CD4-positive, alpha-beta T cell treated with Interleukin-2 at 100 ng/mL for 4 hours (primary cell): Measurements from ENCODE around the gene RAB8A.
"Not testable (repeated sequence)": the region's sequence is repeated elsewhere in the genome, so short reads cannot be mapped to it uniquely, and the experiment has no call there.

Experiments used
- DNase-seq: peaks from one replicate; pipeline ENCODE4 v3.0.0-alpha.2; 2020; ENCODE audit warnings: low spot score

Gene RAB8A

DNA sequence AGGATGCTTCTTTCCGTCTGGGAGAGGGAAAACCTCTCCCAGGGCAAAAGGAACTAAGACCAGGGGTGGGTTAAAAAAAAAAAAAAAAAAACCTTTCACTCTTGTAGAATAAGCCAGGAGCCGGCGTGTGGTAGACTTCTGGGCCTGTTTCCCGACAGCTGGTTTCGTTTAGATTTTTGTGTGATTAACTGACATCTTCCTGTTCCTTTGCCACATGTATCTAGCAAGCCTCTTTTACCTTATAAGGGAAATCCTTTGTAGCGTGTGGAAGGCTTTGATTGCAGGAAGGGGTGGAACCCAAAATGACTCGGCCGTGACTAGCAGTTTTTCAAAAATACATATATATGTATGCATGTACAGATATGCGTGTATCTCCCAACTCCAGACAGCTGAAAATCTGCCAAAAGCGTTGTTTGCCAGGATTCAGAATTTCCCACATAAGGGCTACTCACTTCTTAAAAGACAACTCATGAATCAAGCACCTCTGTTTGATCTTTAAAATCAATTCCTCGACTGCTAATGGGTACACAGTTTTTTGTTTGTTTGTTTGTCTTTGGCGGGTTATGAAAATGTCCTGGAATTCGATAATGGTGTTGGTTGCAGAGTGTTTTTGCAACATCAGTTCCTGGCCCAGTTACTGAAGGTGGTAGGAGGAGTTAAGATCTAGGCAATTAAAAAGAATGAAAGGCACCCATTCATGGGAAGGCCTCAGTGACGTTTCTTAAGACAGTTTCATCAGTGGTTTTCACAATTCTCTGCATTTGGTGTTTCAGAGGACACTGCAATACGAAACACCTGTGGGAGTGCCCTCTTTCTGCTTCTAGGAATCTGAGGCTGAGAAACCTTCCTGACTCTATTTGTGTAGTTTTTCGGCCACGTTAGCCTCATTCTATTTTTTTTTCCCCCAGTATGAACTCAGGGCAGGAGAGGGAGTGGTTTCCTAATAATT lies 32.7 kb upstream of the RAB8A start:
- peak; percentile 90 for DNase-seq

DNA sequence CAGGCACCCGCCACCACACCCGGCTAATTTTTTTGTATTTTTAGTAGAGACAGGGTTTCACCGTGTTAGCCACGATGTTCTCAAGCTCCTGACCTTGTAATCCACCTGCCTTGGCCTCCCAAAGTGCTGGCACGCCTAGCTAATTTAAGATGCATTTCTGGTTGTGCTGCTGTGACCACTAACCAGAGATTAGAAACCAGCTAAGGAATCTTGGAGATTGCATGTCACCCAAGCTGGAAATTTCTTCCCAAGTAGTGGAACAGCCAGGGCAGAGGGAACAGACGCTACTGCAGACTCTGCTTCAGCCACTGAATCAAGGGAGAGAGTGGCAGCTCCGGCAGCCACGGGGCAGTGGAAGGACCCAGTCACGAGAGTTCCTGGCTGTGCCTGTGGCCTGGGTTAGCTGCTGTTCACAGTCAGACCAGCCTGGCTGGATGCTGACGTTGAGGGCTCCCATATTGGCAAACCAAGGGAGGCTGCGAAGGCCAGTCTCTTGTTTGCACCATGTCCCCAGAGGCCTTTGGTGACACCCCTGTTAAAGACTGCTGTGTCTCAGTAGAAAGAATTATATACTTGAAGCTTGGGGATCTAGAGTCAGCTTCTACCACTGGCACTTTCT lies 27.5 kb upstream of the RAB8A start:
- no peak for DNase-seq

DNA sequence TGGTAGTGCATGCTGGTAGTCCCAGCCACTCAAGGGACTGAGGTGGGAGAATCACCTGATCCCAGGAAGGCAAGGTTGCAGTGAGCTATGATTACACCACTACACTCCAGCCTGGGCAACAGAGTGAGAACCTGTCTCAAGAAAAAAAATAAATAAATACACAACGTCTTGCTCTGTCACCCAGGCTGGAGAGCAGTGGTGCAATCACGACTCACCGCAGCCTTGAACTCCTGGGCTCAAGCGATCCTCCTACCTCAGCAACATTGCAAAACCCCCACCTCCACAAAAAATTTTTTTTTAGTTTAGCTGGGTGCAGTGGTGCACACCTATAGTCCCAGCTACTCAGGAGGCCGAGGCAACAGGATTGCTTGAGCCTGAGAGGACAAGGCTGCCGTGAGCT lies 26.6 kb upstream of the RAB8A start:
- DNase-seq: no peak

DNA sequence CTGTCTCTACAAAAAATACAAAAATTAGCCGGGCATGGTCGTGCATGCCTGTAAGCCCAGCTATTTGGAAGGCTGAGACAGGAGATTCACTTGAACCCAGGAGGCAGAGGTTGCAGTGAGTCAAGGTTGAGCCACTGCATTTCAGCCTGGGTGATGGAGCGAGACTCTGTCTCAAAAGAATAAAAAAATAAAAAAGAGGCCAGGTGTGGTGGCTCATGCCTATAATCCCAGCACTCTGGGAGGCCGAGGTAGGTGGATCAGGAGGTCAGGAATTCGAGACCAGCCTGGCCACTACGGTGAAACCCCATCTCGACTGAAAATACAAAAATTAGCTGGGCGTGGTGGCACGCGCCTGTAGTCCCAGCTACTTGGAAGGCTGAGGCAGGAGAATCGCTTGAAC lies 24.3 kb upstream of the RAB8A start:
- DNase-seq: not testable (repeated sequence)

DNA sequence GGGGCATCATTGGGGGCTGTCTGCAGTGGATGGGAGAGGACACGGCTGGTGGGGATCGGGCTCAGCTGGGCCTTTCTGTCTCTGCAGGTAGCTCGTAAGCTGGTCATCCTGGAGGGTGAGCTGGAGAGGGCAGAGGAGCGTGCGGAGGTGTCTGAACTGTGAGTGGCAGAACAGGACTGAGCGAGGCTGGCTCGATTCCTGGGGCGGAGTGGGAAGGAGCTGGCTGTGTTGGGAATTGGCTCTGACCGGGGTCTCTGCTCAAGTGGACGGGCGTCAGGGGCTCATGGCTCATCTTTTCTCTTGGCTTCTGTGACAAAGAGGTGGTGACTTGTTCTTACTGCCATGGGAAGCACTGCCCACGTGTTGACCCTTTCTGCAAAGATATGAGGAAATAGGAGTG lies 23.7 kb upstream of the RAB8A start:
- no peak for DNase-seq

DNA sequence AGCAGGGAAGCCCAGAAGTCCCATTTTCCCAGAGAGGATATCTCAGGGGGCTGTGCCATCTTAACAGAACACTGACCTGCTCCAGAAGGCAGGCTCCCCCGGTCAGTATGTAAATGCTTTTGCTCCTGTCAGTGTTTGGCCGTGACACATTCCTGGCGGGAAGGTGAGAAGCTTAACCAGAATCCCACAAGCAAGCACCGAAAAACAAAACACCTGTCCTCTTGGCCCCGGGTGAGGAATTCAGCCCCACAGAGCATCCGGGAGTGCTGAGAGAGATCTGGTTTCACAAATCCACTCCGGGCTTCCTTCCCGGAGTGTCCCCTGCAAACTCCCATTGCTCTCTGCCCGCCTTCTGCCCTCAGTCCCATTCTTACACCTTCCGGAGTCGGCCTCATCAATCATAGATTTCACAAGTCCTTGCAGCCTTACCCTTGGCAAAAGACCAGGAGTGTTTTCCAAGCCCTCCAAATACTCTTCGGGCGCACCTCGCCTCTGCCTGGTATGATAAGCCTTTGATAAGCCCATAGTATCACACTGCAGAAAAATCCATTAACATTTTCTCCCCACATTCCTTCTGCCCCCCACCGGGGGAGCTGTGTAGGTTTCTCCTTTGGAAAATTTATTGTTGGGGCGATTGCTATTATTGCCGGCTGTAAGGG lies 23.2 kb upstream of the RAB8A start:
- DNase-seq: no peak

DNA sequence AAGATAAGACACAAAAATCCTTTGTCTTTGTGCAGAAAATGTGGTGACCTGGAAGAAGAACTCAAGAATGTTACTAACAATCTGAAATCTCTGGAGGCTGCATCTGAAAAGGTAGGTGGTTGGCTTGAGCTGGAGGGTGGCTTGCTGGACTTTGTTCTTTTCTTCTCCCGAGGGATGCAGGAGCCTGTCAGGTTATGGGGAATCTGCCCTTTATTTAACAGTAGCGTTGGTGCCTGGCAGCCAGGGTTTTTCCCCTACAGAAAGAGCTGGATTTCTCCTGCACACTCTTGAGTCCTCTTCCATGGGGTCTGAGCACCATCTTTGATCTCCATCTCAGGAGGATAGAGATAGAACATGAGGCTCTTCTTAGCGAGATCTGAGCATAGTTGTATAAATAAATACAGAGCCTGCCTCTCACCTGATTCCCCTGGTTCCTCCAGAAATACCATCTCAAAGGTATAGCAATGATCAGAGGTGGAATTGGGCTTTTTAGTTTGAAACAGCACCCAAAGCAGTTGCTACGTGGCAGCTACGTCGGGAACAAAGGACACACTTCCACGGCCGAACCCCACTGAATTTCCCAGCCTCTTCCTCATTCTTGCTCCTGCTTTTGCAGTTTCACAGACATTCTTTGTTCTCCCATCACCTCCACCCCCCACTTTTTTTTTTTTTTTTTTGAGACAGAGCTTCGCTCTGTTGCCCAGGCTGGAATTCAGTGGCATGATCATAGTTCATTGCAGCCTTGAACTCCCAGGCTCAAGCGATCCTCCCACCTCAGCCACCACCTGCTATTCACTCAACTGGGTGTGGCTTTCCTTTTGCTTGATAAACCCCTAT lies 22.5 kb upstream of the RAB8A start:
- DNase-seq: no peak

DNA sequence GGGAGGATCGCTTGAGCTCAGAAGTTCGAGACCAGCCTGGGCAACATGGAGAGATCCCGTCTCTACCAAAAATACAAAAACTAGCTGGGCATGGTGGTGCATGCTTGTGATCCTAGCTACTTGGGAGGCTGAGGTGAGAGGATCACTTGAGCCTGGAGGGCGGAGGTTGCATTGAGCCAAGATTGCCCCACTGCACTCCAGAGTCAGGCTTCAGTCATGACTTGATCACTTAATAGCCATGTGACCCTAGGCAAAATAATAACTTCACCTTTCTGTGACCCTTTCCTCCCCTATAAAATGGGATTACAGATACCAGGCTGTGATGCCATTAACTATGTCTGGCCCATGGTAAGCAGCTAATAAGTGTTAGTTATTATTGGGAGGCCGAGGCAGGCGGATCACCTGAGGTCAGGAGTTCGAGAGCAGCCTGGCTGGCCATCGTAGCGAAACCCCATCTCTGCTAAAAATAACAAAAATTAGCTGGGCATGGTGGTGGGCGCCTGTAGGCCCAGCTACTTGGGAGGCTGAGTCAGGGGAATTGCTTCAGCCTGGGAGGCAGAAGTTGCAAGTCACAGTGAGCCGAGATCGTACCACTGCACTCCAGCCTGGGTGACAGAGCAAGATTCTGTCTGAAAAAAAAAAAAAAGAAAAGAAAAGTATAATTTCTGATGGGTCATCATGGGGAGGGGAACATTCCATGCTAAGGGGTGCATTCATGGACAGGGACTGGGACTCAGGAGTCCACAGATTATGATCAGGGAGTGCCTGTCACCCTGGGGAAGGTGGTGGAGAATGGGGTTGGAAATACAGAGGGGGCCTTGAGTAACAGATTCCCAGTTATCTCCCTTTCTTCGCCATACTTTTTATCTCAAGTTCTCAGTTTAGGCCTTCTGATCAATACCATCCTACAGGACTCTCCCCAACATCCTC lies 19.9 kb upstream of the RAB8A start:
- DNase-seq: no peak

DNA sequence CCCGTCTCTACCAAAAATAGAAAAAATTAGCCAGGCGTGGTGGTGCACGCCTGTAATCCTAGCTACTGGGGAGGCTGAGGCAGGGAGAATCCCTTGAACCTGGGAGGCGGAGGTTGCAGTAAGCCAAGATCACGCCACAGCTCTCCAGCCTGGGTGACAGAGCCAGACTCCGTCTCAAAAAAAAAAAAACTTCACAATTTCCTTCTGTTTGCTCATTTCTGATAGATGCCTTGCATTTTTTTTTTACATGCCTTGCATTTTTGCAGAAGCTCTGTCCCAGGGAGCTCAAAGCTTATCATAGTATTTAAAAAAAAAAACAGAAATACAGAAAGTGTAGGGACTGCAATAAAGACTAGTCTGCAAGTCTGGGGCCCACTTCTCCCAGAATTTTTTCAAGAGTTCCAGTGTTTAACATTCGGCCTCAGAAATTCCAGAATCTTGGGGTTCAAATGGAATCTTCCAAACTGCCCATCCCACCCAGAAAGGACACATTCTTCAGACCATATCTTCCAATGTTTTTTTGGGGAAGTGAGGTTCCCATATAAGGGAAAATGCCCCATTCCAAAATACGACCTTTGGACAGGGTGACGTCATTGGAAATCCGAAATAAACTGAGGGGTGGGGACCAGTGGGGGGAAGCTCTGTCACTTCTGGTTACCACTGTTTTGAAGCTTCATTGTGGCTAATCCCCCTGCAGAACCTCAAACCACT lies 17.2 kb upstream of the RAB8A start:
- no peak for DNase-seq

DNA sequence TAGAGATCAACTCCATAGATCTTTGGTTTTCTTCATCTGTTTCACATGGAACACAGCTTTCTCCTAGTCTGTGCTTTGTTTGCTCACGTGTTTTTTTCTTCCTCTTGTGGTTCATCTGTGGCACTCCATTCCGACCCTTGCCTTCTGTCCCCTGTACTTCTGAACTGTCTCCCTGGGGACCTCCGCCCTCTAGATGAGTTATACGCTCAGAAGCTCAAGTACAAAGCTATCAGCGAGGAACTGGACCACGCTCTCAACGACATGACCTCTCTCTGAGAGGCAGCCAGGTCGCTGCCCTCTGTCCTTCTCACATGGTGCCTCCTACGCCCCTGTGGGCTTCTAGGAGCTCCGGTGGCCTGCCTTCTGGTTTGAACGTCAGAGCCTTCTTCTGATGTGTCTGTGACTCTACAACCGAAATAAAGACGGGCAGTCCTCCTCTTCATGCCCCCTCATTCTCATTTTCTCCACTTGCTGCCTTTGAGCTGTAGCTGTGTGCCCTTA lies 16.6 kb upstream of the RAB8A start:
- no peak for DNase-seq

DNA sequence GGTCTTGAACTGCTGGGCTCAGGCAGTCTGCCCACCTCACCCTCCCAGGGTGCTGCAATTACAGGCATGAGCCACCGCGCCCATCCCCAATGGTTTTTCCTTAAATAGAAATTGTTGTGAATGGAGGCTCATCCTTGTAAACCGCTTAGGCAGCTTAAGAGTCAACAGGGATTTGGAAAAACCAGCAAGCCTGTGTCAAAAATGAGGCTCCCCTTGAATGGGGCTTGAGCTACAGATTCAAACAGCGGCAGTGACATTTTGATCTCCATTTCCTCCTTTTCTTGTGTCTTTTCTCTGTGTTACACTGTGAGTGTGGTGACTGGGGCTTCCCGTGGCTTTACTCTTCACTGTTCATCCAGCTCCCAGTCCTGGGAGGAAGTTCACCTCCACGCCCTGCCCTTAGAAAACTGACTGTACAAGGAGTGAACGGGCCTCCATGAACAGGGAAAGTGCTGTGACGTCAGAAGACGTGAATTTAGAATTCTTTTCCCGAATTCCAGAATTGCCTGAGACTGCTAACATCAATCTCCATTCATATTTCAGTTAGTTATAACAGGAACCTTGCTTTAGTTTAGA lies 15.3 kb upstream of the RAB8A start:
- DNase-seq: no peak

DNA sequence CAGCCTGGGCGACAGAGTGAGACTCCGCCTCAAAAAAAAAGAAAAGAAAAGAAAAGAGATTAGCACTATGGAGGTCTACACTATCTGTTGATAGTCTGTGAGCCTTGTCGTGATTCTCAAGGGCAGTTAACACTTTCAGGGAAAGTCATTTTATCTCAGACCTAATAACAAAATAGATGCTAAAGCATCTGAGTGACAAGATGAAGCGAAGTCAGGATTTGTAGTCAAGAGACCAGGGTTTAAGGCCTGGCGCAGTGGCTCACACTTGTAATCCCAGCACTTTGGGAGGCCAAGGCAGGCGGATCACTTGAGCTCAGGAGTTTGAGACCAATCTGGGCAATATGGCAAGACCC lies 13.3 kb upstream of the RAB8A start:
- no peak for DNase-seq

DNA sequence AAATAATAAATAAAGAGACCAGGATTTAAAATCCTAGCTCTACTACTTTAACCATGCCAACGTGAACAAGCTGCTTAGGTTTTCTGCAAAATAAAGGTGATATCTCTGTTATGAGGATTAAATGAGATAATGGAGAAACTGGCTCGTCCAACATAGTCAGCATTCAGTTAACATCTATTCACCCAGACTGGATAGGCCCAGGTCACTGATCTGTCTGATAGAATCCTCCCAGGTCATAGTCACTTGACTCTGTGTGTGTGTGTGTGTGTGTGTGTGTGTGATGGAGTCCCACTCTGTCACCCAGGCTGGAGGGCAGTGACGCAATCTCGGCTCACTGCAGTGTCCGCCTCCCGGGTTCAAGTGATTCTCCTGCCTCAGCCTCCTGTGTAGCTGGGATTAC lies 12.9 kb upstream of the RAB8A start:
- DNase-seq: no peak

DNA sequence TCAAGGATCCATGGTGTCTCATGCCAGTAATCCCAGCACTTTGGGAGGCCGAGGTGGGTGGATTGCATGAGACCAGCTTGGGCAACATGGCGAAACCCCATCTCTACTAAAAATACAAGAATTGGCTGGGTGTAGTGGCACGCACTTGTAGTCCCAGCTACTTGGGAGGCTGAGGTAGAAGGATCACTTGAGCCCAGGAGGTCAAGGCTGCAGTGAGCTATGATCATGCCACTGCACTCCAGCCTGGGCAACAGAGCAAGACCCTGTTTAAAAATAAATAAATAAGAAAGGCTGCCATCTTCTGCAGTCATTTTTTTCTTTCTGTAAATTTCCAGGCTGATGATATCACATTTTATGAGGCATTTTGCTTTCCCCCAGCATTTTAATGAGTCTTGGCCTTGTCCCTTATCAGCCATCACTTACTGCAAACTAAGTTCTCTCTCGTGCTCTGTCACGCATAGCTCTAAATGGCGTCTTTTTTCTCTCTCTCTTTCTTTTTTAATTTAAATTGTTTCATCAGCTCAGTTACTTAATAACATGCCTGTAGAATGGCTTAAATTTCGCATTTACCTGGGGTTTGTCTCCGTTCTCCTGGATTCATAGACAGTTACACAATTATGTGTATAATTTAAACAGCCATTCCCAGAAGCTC lies 12.2 kb upstream of the RAB8A start:
- DNase-seq: not testable (repeated sequence)

DNA sequence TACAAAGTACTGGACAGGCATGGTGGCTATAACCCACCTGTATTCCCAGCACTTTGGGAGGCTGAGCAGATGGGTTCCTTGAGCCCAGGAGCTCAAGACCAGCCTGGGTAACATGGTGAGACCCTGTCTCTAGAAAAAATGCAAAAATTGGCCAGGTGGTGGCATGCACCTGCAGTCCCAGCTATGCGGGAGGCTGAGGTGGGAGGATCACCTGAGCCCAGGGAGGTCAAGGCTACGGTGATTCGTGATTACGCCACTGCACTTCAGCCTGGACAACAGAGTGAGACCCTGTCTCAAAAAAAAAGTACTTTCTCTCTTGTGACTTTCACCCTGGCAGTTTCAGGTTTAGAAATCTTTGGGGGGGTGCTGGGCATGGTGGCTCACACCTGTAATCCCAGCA lies 11.2 kb upstream of the RAB8A start:
- DNase-seq: no peak

DNA sequence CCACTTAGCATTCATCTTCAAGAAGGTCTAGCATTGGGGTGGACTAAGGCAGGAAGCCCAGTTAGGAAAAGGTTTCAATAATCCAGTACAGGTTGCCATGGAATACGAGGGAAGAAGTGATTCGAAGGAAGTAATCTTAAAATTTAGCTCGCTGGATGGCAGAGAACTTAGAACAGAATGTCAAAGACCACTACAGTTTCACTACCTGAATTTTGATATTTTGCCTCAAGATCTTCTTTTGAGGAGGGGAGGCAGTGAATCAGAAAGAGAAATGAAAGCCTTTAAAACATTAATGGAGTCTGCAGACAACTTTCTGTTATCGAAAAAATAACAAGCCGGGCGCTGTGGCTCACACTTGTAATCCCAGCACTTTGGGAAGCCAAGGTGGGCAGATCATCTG lies 7.0 kb upstream of the RAB8A start:
- DNase-seq: no peak

DNA sequence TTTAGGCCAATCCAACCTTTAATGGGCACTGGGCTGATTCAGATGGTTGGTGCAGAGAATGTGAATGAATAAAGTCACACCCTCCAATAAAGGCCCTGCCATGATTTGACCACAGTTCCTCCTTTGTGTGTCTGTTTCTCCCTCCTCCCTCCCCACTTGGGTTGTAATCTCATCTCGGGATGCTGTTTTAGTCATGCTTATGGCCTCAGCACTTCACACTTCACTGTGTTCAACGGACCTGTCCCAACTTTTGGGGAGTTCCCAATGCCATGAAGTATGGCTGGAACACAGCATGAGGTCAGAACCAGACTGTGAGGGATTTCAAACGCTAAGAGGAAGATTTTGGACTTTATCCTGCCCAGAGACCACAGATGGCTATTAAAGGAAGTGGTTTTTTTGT lies 5.6 kb upstream of the RAB8A start:
- no peak for DNase-seq

DNA sequence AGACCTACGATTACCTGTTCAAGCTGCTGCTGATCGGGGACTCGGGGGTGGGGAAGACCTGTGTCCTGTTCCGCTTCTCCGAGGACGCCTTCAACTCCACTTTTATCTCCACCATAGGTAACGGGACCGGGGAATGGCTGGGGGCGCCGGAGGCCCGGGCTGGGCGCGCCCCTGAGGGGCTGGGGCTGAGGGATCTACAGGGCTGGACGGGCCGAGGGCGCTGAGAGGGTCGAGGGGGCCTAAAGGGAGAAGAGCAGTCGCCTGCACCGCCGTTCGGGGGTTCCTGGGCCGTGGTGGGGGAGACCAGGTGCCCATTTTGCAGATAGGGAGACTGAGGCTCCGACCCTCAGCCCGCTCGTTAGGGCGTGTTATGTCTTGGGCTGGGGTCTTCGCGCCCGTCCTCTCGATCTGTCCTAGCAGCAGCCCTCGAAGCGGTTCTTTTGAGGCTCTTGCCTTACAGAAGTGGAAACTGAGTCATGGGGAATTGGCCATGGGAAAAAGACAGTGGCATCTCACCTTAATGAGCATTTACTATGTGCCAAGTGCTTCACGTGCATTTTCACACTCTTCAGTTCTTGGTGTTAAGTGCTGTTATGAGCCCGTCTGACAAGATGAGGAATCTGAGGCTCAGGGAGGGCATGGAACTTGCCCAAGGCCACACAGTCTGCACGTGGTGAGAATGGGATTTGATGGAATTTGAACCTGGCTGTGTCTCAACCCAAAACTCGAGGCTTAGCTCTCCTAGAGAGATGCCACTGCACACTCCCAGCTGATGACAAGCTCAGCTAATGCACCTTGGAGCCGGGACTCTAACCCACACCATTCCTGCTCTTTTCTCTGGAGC lies 442 bp downstream of the RAB8A start:
- no peak for DNase-seq

DNA sequence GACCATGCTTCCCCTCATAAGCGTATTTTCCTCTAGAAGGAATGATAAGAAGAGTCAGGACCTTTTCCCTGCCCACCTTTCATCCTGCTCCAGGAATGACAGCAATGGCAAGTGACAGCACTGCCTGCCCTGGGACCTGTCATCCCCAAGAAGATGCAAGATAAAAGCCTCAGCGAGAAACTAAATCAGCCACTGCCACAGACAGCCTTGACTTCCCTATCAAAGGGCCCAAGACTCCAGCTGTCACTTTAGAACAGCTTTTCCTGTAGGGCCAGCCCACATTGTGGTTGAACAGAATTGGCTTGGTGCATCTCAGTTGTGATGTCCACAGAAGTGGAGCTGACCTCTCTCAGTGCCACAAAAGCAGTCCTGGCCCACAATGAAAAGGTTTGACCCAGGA lies 1.1 kb downstream of the RAB8A start:
- no peak for DNase-seq
